ENCODE measurements around the gene MCUR1. TPM values are rescaled to one million over a fixed set of nuclear protein-coding genes. Genes with fewer than 3 reads are reported as not detected.
"Not testable (repeated sequence)": the region's sequence is repeated elsewhere in the genome, so short reads cannot be mapped to it uniquely, and the experiment has no call there.

Gene MCUR1
- total RNA-seq, 2 experiments from 2014 or later: 3.2 to 4.5 TPM

GRCh38 chr6:13787137-13787536 lies 27.2 kb downstream of the MCUR1 start:
- Mint-ChIP-seq H3K4me3 (no peak overlapping the region), H3K27ac (no peak overlapping the region), H3K4me1 (ENCODE audit: low read depth) (no peaks in the 10 kb centered on the region), H3K27me3 (no peaks in the 10 kb centered on the region), H3K36me3 (ENCODE audit: low read depth) (peaks cover 22% of the 10 kb centered on the region), H3K9me3 (no peaks in the 10 kb centered on the region)
- intact Hi-C loops (cut with DNase I, micrococcal nuclease): no loop called here
- Histone ChIP-seq H3K27ac (ENCODE audit: low read depth in 1 of 2, low read length in 2 of 2) (no peak overlapping the region), H3K27me3 (ENCODE audit: control insufficient read depth in 1 of 2, insufficient read depth in 2 of 2, low read length in 2 of 2) (no peaks in the 10 kb centered on the region), H3K36me3 (ENCODE audit: insufficient read depth, low read length) (peaks cover 2% of the 10 kb centered on the region), H3K9me3 (ENCODE audit: control insufficient read depth in 1 of 2, insufficient read depth in 1 of 2, low read length in 2 of 2) (no peaks in the 10 kb centered on the region), H3K4me1 (ENCODE audit: insufficient read depth, low read length) (no peaks in the 10 kb centered on the region), H3K4me3 (ENCODE audit: low read length) (no peak overlapping the region)
- ChIA-PET POLR2A (interaction anchor here (1.0 kb wide), 1 partner anchor 10 kb away, joined by 3 read pairs; no protein-coding TSS in a partner anchor), CTCF (no interaction called here)
- DNase-seq (no peak), ATAC-seq (ENCODE audit: poor library complexity) (no peak)
- no peak for TF ChIP-seq CTCF (IDR thresholded peaks at IDR 0.05)

- H3K9me3 ChIP-seq (ENCODE audit: control insufficient read depth in 1 of 2, insufficient read depth in 1 of 2, low read length in 2 of 2); H3K36me3 Mint-ChIP-seq (ENCODE audit: low read depth); H3K4me3 Mint-ChIP-seq; H3K36me3 ChIP-seq (ENCODE audit: insufficient read depth, low read length); H3K9me3 Mint-ChIP-seq; H3K4me1 ChIP-seq (ENCODE audit: insufficient read depth, low read length); DNase-seq; H3K27me3 ChIP-seq (ENCODE audit: control insufficient read depth in 1 of 2, insufficient read depth in 2 of 2, low read length in 2 of 2); ATAC-seq (ENCODE audit: poor library complexity); intact Hi-C loops (cut with DNase I, micrococcal nuclease); H3K4me1 Mint-ChIP-seq (ENCODE audit: low read depth); H3K27me3 Mint-ChIP-seq; H3K27ac ChIP-seq (ENCODE audit: low read depth in 1 of 2, low read length in 2 of 2); H3K4me3 ChIP-seq (ENCODE audit: low read length); H3K27ac Mint-ChIP-seq: not testable (repeated sequence)
- CTCF ChIA-PET: interaction anchor here (1.0 kb wide), 1 partner anchor 15 kb away, joined by 4 read pairs; no protein-coding TSS in a partner anchor
- POLR2A ChIA-PET: interaction anchor here (0.6 to 0.7 kb wide), 2 partner anchors 10 to 143 kb away, joined by 3 read pairs; no protein-coding TSS in a partner anchor
Measured at GRCh38 chr6:13780162-13780561, 34.2 kb downstream of the MCUR1 start.

- H3K36me3 ChIP-seq (ENCODE audit: insufficient read depth, low read length): no peaks in the 10 kb centered on the region
- ATAC-seq (ENCODE audit: poor library complexity) (no peak), DNase-seq (no peak)
- no peaks in the 10 kb centered on the region for H3K9me3 Mint-ChIP-seq
- no peak overlapping the region for H3K27ac ChIP-seq (ENCODE audit: low read depth in 1 of 2, low read length in 2 of 2)
- no peaks in the 10 kb centered on the region for H3K4me1 ChIP-seq (ENCODE audit: insufficient read depth, low read length)
- no peaks in the 10 kb centered on the region for H3K4me1 Mint-ChIP-seq (ENCODE audit: low read depth)
- no peaks in the 10 kb centered on the region for H3K9me3 ChIP-seq (ENCODE audit: control insufficient read depth in 1 of 2, insufficient read depth in 1 of 2, low read length in 2 of 2)
- CTCF ChIA-PET: interaction anchor here (1.1 kb wide), 1 partner anchor 17 kb away, joined by 3 read pairs; no protein-coding TSS in a partner anchor
- no peaks in the 10 kb centered on the region for H3K27me3 Mint-ChIP-seq
- no peak overlapping the region for H3K4me3 Mint-ChIP-seq
- H3K36me3 Mint-ChIP-seq (ENCODE audit: low read depth): no peaks in the 10 kb centered on the region
- no peak overlapping the region for H3K4me3 ChIP-seq (ENCODE audit: low read length)
- H3K27me3 ChIP-seq (ENCODE audit: control insufficient read depth in 1 of 2, insufficient read depth in 2 of 2, low read length in 2 of 2): no peaks in the 10 kb centered on the region
- POLR2A ChIA-PET: interaction anchor here (1.1 kb wide), 1 partner anchor 37 kb away, joined by 3 read pairs; no protein-coding TSS in a partner anchor
- H3K27ac Mint-ChIP-seq: no peak overlapping the region
- intact Hi-C loops (cut with DNase I, micrococcal nuclease): no loop called here
- no peak for TF ChIP-seq CTCF (IDR thresholded peaks at IDR 0.05)
Measured at GRCh38 chr6:13778028-13778427, 36.3 kb downstream of the MCUR1 start.

- H3K27me3 ChIP-seq (ENCODE audit: control insufficient read depth in 1 of 2, insufficient read depth in 2 of 2, low read length in 2 of 2): no peaks in the 10 kb centered on the region
- no peaks in the 10 kb centered on the region for H3K36me3 Mint-ChIP-seq (ENCODE audit: low read depth)
- H3K4me3 ChIP-seq (ENCODE audit: low read length): no peak overlapping the region
- ChIA-PET POLR2A (no interaction called here), CTCF (interaction anchor here (1.1 kb wide), 1 partner anchor 18 kb away, joined by 3 read pairs; no protein-coding TSS in a partner anchor)
- no peak for DNase-seq
- H3K27me3 Mint-ChIP-seq: no peaks in the 10 kb centered on the region
- H3K4me1 ChIP-seq (ENCODE audit: insufficient read depth, low read length): no peaks in the 10 kb centered on the region
- H3K27ac Mint-ChIP-seq: no peak overlapping the region
- no peaks in the 10 kb centered on the region for H3K9me3 ChIP-seq (ENCODE audit: control insufficient read depth in 1 of 2, insufficient read depth in 1 of 2, low read length in 2 of 2)
- intact Hi-C loops (cut with DNase I, micrococcal nuclease): no loop called here
- no peaks in the 10 kb centered on the region for H3K4me1 Mint-ChIP-seq (ENCODE audit: low read depth)
- no peaks in the 10 kb centered on the region for H3K36me3 ChIP-seq (ENCODE audit: insufficient read depth, low read length)
- no peak for TF ChIP-seq CTCF (IDR thresholded peaks at IDR 0.05)
- no peaks in the 10 kb centered on the region for H3K9me3 Mint-ChIP-seq
- no peak for ATAC-seq (ENCODE audit: poor library complexity)
- no peak overlapping the region for H3K27ac ChIP-seq (ENCODE audit: low read depth in 1 of 2, low read length in 2 of 2)
- H3K4me3 Mint-ChIP-seq: no peak overlapping the region
Measured at GRCh38 chr6:13776602-13777001, 37.8 kb downstream of the MCUR1 start.

- H3K9me3 ChIP-seq (ENCODE audit: control insufficient read depth in 1 of 2, insufficient read depth in 1 of 2, low read length in 2 of 2); H3K9me3 Mint-ChIP-seq; H3K27me3 Mint-ChIP-seq; H3K4me1 ChIP-seq (ENCODE audit: insufficient read depth, low read length); H3K36me3 ChIP-seq (ENCODE audit: insufficient read depth, low read length); H3K27me3 ChIP-seq (ENCODE audit: control insufficient read depth in 1 of 2, insufficient read depth in 2 of 2, low read length in 2 of 2); H3K4me3 Mint-ChIP-seq; DNase-seq; H3K27ac Mint-ChIP-seq; H3K4me1 Mint-ChIP-seq (ENCODE audit: low read depth); CTCF ChIA-PET; H3K36me3 Mint-ChIP-seq (ENCODE audit: low read depth); H3K4me3 ChIP-seq (ENCODE audit: low read length); intact Hi-C loops (cut with DNase I, micrococcal nuclease); H3K27ac ChIP-seq (ENCODE audit: low read depth in 1 of 2, low read length in 2 of 2); POLR2A ChIA-PET; ATAC-seq (ENCODE audit: poor library complexity): not testable (repeated sequence)
Measured at GRCh38 chr6:13775466-13775865, 38.9 kb downstream of the MCUR1 start.

Measured in CD4-positive, alpha-beta T cell (primary cell).